GM23338 (cell line): ENCODE results near the gene STPG2.
"Not testable (repeated sequence)": the region's sequence is repeated elsewhere in the genome, so short reads cannot be mapped to it uniquely, and the experiment has no call there.

Experiments
- CTCF ChIP-seq, 2 experiments: fragments of 200-600 bp in 1 of 2; sonication (generic) in 1 of 2; conservative IDR thresholded peaks; 2 replicates each; pipeline versions ENCODE4 v1.5.1 to v1.6.1; 2016 to 2017; ENCODE audit warnings: antibody characterized with exemption in 2 of 2, low read depth in 2 of 2, mild to moderate bottlenecking in 2 of 2, moderate library complexity in 1 of 2
- ETS1 ChIP-seq: IDR thresholded peaks from 2 replicates; pipeline ENCODE4 v1.6.1; 2016; ENCODE audit warnings: antibody characterized with exemption
- EZH2 ChIP-seq: fragments of 200-600 bp; sonication (generic); IDR thresholded peaks from one replicate; pipeline ENCODE4 v1.8.0; 2017; ENCODE audit warnings: antibody characterized with exemption, mild to moderate bottlenecking, low read depth; ENCODE audit not compliant: unreplicated experiment
- EZH2phosphoT487 ChIP-seq: fragments of 200-600 bp; sonication (generic); IDR thresholded peaks from one replicate; pipeline ENCODE4 v1.8.1; 2018; ENCODE audit warnings: antibody characterized with exemption; ENCODE audit not compliant: unreplicated experiment
- NANOG ChIP-seq: IDR thresholded peaks from 2 replicates; pipeline ENCODE4 v1.6.1; 2016; ENCODE audit warnings: antibody characterized with exemption, borderline replicate concordance
- POLR2AphosphoS5 ChIP-seq: IDR thresholded peaks from 2 replicates; pipeline ENCODE4 v1.6.1; 2016; ENCODE audit warnings: antibody characterized with exemption, low read depth
- REST ChIP-seq: IDR thresholded peaks from one replicate; pipeline ENCODE4 v1.6.1; 2018; ENCODE audit warnings: antibody characterized with exemption; ENCODE audit not compliant: unreplicated experiment

GRCh38 chr4:97633831-97634230, 509.4 kb downstream of the STPG2 start:
- not testable (repeated sequence) for TF ChIP-seq POLR2AphosphoS5; EZH2; CTCF (conservative IDR thresholded peaks at IDR 0.05; ENCODE audit: low read depth in 2 of 2); REST; EZH2phosphoT487; NANOG; ETS1
